Lower leg skin (tissue), 4 donors: Measurements from ENCODE around the gene TTC7B. TPM values are rescaled to one million over a fixed set of nuclear protein-coding genes. Genes with fewer than 3 reads are reported as not detected.

Experiments used
- DNase-seq, 2 donors: peaks; one replicate each; pipeline ENCODE4 v3.0.0-alpha.2; 2019; ENCODE audit warnings: low spot score in 2 of 2
- H3K4me3 ChIP-seq: fragments of 200-600 bp; sonication (generic); 2 replicates; pipeline ENCODE4 v1.5.1; 2017; ENCODE audit warnings: mild to moderate bottlenecking, low read depth; ENCODE audit not compliant: poor library complexity, severe bottlenecking
- POLR2A ChIP-seq, 2 donors: fragments of 450-650 bp; IDR thresholded peaks; one replicate each; pipeline ENCODE4 v1.6.1; 2016 to 2017; ENCODE audit warnings: antibody characterized with exemption in 2 of 2, mild to moderate bottlenecking in 1 of 2, moderate library complexity in 1 of 2
- WGBS, 2 donors: methylation state at CpG; one replicate each; pipeline ENCODE4 v1.1.5; 2018; 5-methylcytosine and 5-hydroxymethylcytosine counted together
- intact Hi-C: fragments of 100-400 bp; cut with DNase I; formaldehyde crosslinking; loops from one replicate; pipeline ENCODE4 v1.15.0; 2023; ENCODE audit warnings: low total_unique reads
- total RNA-seq, 4 donors: library from RNA; depleted of rRNA; stranded (reverse); fragments of >200 nt; gene quantifications; one replicate each; pipeline ENCODE4 v1.1.0, GENCODE V29; 2016
- TF ChIP-seq, protein P1 (sequence below), 3 donors: fragments of 450-650 bp; IDR thresholded peaks; one replicate each; pipeline ENCODE4 v1.5.1; 2016; ENCODE audit warnings: antibody characterized with exemption in 3 of 3, mild to moderate bottlenecking in 3 of 3, moderate library complexity in 2 of 3

Gene TTC7B
- total RNA-seq, 4 donors from 2014 or later: 10.3 to 28.7 (median 20.2) TPM

GRCh38 chr14:90693413-90693812, 122.8 kb downstream of the TTC7B start:
- TF ChIP-seq, protein P1, sequence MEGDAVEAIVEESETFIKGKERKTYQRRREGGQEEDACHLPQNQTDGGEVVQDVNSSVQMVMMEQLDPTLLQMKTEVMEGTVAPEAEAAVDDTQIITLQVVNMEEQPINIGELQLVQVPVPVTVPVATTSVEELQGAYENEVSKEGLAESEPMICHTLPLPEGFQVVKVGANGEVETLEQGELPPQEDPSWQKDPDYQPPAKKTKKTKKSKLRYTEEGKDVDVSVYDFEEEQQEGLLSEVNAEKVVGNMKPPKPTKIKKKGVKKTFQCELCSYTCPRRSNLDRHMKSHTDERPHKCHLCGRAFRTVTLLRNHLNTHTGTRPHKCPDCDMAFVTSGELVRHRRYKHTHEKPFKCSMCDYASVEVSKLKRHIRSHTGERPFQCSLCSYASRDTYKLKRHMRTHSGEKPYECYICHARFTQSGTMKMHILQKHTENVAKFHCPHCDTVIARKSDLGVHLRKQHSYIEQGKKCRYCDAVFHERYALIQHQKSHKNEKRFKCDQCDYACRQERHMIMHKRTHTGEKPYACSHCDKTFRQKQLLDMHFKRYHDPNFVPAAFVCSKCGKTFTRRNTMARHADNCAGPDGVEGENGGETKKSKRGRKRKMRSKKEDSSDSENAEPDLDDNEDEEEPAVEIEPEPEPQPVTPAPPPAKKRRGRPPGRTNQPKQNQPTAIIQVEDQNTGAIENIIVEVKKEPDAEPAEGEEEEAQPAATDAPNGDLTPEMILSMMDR (IDR thresholded peaks at IDR 0.05): no peak
- no peak for TF ChIP-seq POLR2A (IDR thresholded peaks at IDR 0.05)
- no peak overlapping the region for H3K4me3 ChIP-seq
- 44 to 51% methylated on average over 3 of the region's 3 CpGs for WGBS, 2 donors
- DNase-seq: no peak
- intact Hi-C loops: loop anchor here (5.0 to 10.0 kb wide), 3 partner anchors 289 to 1596 kb away; no protein-coding TSS in a partner anchor

GRCh38 chr14:90692826-90693225, 123.4 kb downstream of the TTC7B start:
- 81 to 89% methylated on average over 1 of the region's 1 CpG for WGBS, 2 donors
- no peak for DNase-seq
- no peak for TF ChIP-seq POLR2A (IDR thresholded peaks at IDR 0.05)
- TF ChIP-seq, protein P1 (IDR thresholded peaks at IDR 0.05): no peak
- intact Hi-C loops: loop anchor here (5.0 to 10.0 kb wide), 3 partner anchors 288 to 1596 kb away; no protein-coding TSS in a partner anchor
- H3K4me3 ChIP-seq: no peak overlapping the region

DNA sequence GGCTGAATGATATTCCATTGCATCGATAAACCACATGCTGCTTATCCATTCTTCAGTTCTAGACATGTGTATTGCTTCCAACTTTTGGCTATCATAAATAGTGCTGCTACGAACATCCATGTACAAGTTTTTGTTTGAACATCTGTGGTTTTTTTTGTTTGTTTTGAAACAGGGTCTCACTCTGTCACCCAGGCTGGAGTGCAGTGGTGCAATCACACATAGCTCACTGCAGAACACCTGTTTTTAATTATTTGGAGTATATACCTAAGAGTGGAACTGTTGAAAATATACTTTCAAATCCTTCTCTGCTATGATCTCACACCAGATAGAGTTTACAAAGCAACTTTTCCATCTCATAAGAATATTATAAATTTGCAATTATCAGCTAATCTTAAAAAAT, 124.2 kb downstream of the TTC7B start:
- DNase-seq: no peak
- WGBS, 2 donors: 86 to 87% methylated on average over 2 of the region's 2 CpGs
- no peak for TF ChIP-seq POLR2A (IDR thresholded peaks at IDR 0.05)
- TF ChIP-seq, protein P1 (IDR thresholded peaks at IDR 0.05): no peak
- no peak overlapping the region for H3K4me3 ChIP-seq
- intact Hi-C loops: loop anchor here (5.0 to 10.0 kb wide), 3 partner anchors 287 to 1595 kb away; no protein-coding TSS in a partner anchor

- no peak overlapping the region for H3K4me3 ChIP-seq
- DNase-seq: no peak
- TF ChIP-seq POLR2A (IDR thresholded peaks at IDR 0.05): no peak
- TF ChIP-seq, protein P1 (IDR thresholded peaks at IDR 0.05): no peak
- 96% methylated on average over 2 of the region's 2 CpGs for WGBS, 2 donors
- intact Hi-C loops: loop anchor here (5.0 to 10.0 kb wide), 3 partner anchors 287 to 1594 kb away; no protein-coding TSS in a partner anchor
Observed at GRCh38 chr14:90691627-90692026, 124.6 kb downstream of the TTC7B start.

DNA sequence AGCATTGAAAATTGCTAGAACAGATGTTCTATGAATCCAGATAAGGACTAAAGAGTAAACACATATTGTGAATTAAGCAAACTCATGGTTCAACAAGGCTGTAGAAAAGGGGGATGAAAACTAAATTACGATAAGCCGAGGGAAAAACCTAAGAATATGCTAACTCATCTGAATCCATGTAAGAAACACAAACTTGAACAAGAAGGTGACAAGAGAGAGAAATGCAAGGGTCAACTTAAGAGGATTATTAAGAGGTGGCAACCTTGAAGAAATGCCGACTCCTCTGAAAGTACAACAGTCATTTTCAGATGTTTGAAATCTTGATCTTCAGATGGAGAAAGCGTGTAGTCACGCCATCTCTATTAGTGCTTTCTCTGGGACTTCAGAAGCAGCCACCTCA, 128.6 kb downstream of the TTC7B start:
- intact Hi-C loops: no loop called here
- no peak for DNase-seq
- WGBS, 2 donors: 98 to 99% methylated on average over 5 of the region's 5 CpGs
- TF ChIP-seq, protein P1 (IDR thresholded peaks at IDR 0.05): no peak
- TF ChIP-seq POLR2A (IDR thresholded peaks at IDR 0.05): no peak
- H3K4me3 ChIP-seq: no peak overlapping the region

- TF ChIP-seq, protein P1 (IDR thresholded peaks at IDR 0.05): no peak
- TF ChIP-seq POLR2A (IDR thresholded peaks at IDR 0.05): no peak
- 87 to 91% methylated on average over 7 of the region's 7 CpGs for WGBS, 2 donors
- no peak overlapping the region for H3K4me3 ChIP-seq
- no peak for DNase-seq
- intact Hi-C loops: no loop called here
Observed at GRCh38 chr14:90682615-90683014, 133.6 kb downstream of the TTC7B start.
